IMR-90 (cell line): Measurements from ENCODE around the gene FUT7. TPM values are rescaled to one million over a fixed set of nuclear protein-coding genes. Genes with fewer than 3 reads are reported as not detected.
A peak's percentile ranks its signal among the peaks of the same experiment; 100 is the strongest.

Experiments
- ATAC-seq: fragments of 200-7000 bp; cut with Tn5 transposase; 2 replicates; pipeline ENCODE4 v1.9.1; 2020; ENCODE audit warnings: low read depth, mild to moderate bottlenecking, moderate library complexity
- BruUV-seq: library from RNA; stranded (reverse); fragments of 400-500 nt; replicated peaks from 2 replicates; lab custom pipeline; 2021; lab: Mats Ljungman, UMichigan
- CTCF ChIA-PET: fragments of 300-600 bp; formaldehyde crosslinking; extraction: SDS; loops from one replicate; lab custom pipeline; 2021; ENCODE audit warnings: antibody characterized with exemption; lab: Yijun Ruan, JAX
- POLR2A ChIA-PET: fragments of 300-600 bp; sonication (Branson Sonifier 250); formaldehyde crosslinking; loops from one replicate; lab custom pipeline; 2022; ENCODE audit warnings: antibody characterized with exemption; ENCODE audit not compliant: unreplicated experiment; lab: Charles Lee
- DNase-seq: peaks from one replicate; pipeline ENCODE4 v3.0.0; 2013
- H2AFZ ChIP-seq: replicated peaks from 2 replicates; pipeline ENCODE3; 2013; ENCODE audit warnings: low read length, mild to moderate bottlenecking; ENCODE audit not compliant: poor library complexity
- H2AK5ac ChIP-seq: 2 replicates; pipeline ENCODE4 v1.6.1; 2013; ENCODE audit warnings: low read depth, low read length, inconsistent platforms
- H2AK9ac ChIP-seq: replicated peaks from 2 replicates; pipeline ENCODE3; 2013; ENCODE audit warnings: mild to moderate bottlenecking, low read depth, low read length, moderate library complexity; ENCODE audit not compliant: poor library complexity
- H2BK120ac ChIP-seq: 2 replicates; pipeline ENCODE4 v1.6.1; 2013; ENCODE audit warnings: low read depth, low read length, inconsistent platforms
- H2BK15ac ChIP-seq: 3 replicates; pipeline ENCODE4 v1.6.1; 2013; ENCODE audit warnings: low read depth, low read length, inconsistent platforms
- H2BK20ac ChIP-seq: 2 replicates; pipeline ENCODE4 v1.6.1; 2013; ENCODE audit warnings: low read depth, mild to moderate bottlenecking, inconsistent platforms, low read length, moderate library complexity
- H2BK5ac ChIP-seq: 2 replicates; pipeline ENCODE4 v1.6.1; 2013; ENCODE audit warnings: mild to moderate bottlenecking, low read depth, low read length, inconsistent platforms; ENCODE audit not compliant: poor library complexity, severe bottlenecking
- H3K14ac ChIP-seq: replicated peaks from 2 replicates; pipeline ENCODE4 v1.6.1; 2013; ENCODE audit warnings: low read depth, low read length, inconsistent platforms
- H3K18ac ChIP-seq: 2 replicates; pipeline ENCODE4 v1.6.1; 2013; ENCODE audit warnings: low read depth, low read length, control low read depth
- H3K23ac ChIP-seq: 2 replicates; pipeline ENCODE4 v1.6.1; 2013; ENCODE audit warnings: low read depth, low read length, inconsistent platforms
- H3K27ac ChIP-seq: 2 replicates; pipeline ENCODE4 v1.5.1; 2013; ENCODE audit warnings: mild to moderate bottlenecking, control low read depth, low read length; ENCODE audit not compliant: insufficient read depth
- H3K27me3 ChIP-seq: 2 replicates; pipeline ENCODE4 v1.6.1; 2013; ENCODE audit warnings: low read length; ENCODE audit not compliant: control insufficient read depth, insufficient read depth
- H3K36me3 ChIP-seq: 2 replicates; pipeline ENCODE4 v1.6.1; 2013; ENCODE audit warnings: low read length, mixed read lengths; ENCODE audit not compliant: control insufficient read depth, insufficient read depth
- H3K4ac ChIP-seq: 2 replicates; pipeline ENCODE4 v1.6.1; 2013; ENCODE audit warnings: low read depth, low read length, inconsistent platforms
- H3K4me1 ChIP-seq: 2 replicates; pipeline ENCODE4 v1.6.1; 2013; ENCODE audit warnings: low read length, mixed read lengths; ENCODE audit not compliant: control insufficient read depth, insufficient read depth
- H3K4me2 ChIP-seq: 2 replicates; pipeline ENCODE4 v1.6.1; 2013; ENCODE audit warnings: low read depth, mild to moderate bottlenecking, control low read depth, low read length, moderate library complexity
- H3K4me3 ChIP-seq: 2 replicates; pipeline ENCODE4 v1.5.1; 2013; ENCODE audit warnings: low read depth, mild to moderate bottlenecking, control low read depth, low read length, moderate library complexity; ENCODE audit not compliant: insufficient read depth
- H3K56ac ChIP-seq: 2 replicates; pipeline ENCODE4 v1.6.1; 2013; ENCODE audit warnings: low read length, inconsistent platforms; ENCODE audit not compliant: insufficient read depth; ENCODE audit errors: extremely low read depth
- H3K79me1 ChIP-seq, 2 experiments: 2 replicates each; pipeline ENCODE4 v1.6.1; 2013; ENCODE audit warnings: low read length in 2 of 2, inconsistent platforms in 1 of 2, low read depth in 1 of 2
- H3K9ac ChIP-seq: 2 replicates; pipeline ENCODE4 v1.6.1; 2013; ENCODE audit warnings: low read depth, low read length, control low read depth
- H3K9me1 ChIP-seq: 2 replicates; pipeline ENCODE4 v1.6.1; 2013; ENCODE audit warnings: low read length, inconsistent platforms; ENCODE audit not compliant: insufficient read depth
- H3K9me3 ChIP-seq: 2 replicates; pipeline ENCODE4 v1.6.1; 2013; ENCODE audit warnings: low read length; ENCODE audit not compliant: control insufficient read depth, insufficient read depth
- H4K20me1 ChIP-seq: 2 replicates; pipeline ENCODE4 v1.6.1; 2013; ENCODE audit warnings: low read length, inconsistent platforms; ENCODE audit not compliant: insufficient read depth
- H4K5ac ChIP-seq: 2 replicates; pipeline ENCODE4 v1.6.1; 2013; ENCODE audit warnings: mild to moderate bottlenecking, low read depth, low read length, control low read depth
- H4K8ac ChIP-seq, 2 experiments: 2 replicates each; pipeline ENCODE4 v1.6.1; 2013; ENCODE audit warnings: low read depth in 2 of 2, low read length in 2 of 2, control low read depth in 1 of 2, inconsistent platforms in 1 of 2
- H4K91ac ChIP-seq: 2 replicates; pipeline ENCODE4 v1.6.1; 2013; ENCODE audit warnings: low read depth, low read length, inconsistent platforms; ENCODE audit not compliant: insufficient read depth
- MXI1 ChIP-seq: IDR thresholded peaks from 2 replicates; pipeline ENCODE4 v1.6.1; 2012; ENCODE audit warnings: low read depth, mild to moderate bottlenecking, low read length, moderate library complexity, borderline replicate concordance
- POLR2A ChIP-seq: IDR thresholded peaks from 2 replicates; pipeline ENCODE4 v1.6.1; 2012; ENCODE audit warnings: mild to moderate bottlenecking, low read depth, low read length
- WGBS, 2 experiments: methylation state at CpG; one replicate each; pipeline versions ENCODE4 v1.1.5 to v1.1.7; 2013; ENCODE audit warnings: missing lambda C conversion rate in 2 of 2; ENCODE audit not compliant: insufficient read length in 1 of 2; ENCODE audit errors: extremely low coverage in 2 of 2; 5-methylcytosine and 5-hydroxymethylcytosine counted together
- dilution Hi-C: fragments of 300-500 bp; cut with HindIII; formaldehyde crosslinking; loops from one replicate; pipeline ENCODE4 v1.14.3; 2018; ENCODE audit warnings: low sequenced_read_pairs; ENCODE audit not compliant: unreplicated experiment
- in situ Hi-C: fragments of 300-500 bp; cut with MboI; formaldehyde crosslinking; loops from 3 replicates; pipeline ENCODE4 v1.14.3; 2019; ENCODE audit warnings: low sequenced_read_pairs, inconsistent platforms, mixed read lengths
- intact Hi-C: fragments of 100-400 bp; cut with micrococcal nuclease; formaldehyde crosslinking; loops from 2 replicates; pipeline ENCODE4 v1.10.0; 2022
- polyA plus RNA-seq, 3 experiments: library from polyadenylated mRNA; depleted of rRNA; stranded (reverse); fragments of >200 nt; gene quantifications; 2 replicates each; pipeline ENCODE4 v1.2.3, GENCODE V29; 2012; ENCODE audit warnings: low replicate concordance in 1 of 3
- total RNA-seq: library from RNA; depleted of rRNA; stranded (reverse); fragments of >200 nt; gene quantifications from 2 replicates; pipeline ENCODE4 v1.2.3, GENCODE V29; 2012
- TF ChIP-seq, protein P1 (sequence below): fragments of 150-350 bp; IDR thresholded peaks from 2 replicates; pipeline ENCODE4 v1.6.1; 2016; ENCODE audit warnings: low read depth, mild to moderate bottlenecking, low read length, moderate library complexity, borderline replicate concordance

FUT7 gene
- total and polyA plus RNA-seq, 2 of the 4 experiments (the other 2 are of a cell fraction) = not detected

DNA sequence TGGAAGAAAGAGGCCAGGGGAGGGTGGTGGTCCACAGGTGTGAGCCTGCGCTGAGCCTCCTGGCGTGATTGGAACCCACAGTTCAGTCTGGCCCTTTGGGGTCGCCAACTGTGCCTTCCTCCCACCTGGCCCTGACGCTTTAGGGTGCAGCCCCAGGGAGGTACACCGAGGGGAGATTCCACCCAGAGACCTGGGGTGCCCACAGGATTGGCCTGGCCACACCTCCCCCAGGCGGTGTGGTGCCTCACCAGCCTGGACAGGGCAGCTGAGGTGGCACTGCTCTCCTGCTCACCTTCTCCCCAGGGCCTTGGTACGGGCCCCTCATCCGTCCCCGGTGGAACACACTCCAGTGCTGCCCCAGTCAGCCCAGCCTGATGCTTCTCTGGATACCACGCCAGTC lies 34.5 kb downstream of the FUT7 start:
- in situ Hi-C loops = no loop called here
- POLR2A ChIA-PET = no interaction called here
- CTCF ChIA-PET = interaction anchor here (1.0 kb wide), 1 partner anchor 49 kb away, joined by 3 read pairs; no protein-coding TSS in a partner anchor

More for the DNA sequence above, 34.5 kb downstream of the FUT7 start:
- H3K4ac ChIP-seq = peak overlapping the region; percentile 20; the same call in 1 of the 2 replicates
- H3K9me3 ChIP-seq = no peaks in the 10 kb centered on the region
- BruUV-seq = no TSS peak
- no peak overlapping the region for H3K56ac ChIP-seq
- H4K20me1 ChIP-seq = no peaks in the 10 kb centered on the region; the same call in 1 of the 2 replicates
- no peak overlapping the region for H3K27ac ChIP-seq
- H3K4me2 ChIP-seq = no peak overlapping the region
- no peak overlapping the region for H2BK120ac ChIP-seq
- H3K27me3 ChIP-seq = no peaks in the 10 kb centered on the region
- H2AFZ ChIP-seq = no peak overlapping the region
- no peak overlapping the region for H4K8ac ChIP-seq
- no peak overlapping the region for H2BK5ac ChIP-seq
- peaks cover 6 to 16% of the 10 kb centered on the region in 2 experiments; a peak in 3 of 4 replicates for H3K79me1 ChIP-seq
- H4K91ac ChIP-seq = no peak overlapping the region
- H2BK15ac ChIP-seq = no peak overlapping the region
- no peak overlapping the region for H2BK20ac ChIP-seq
- dilution Hi-C loops = no loop called here
- ATAC-seq (no peak), DNase-seq (no peak)
- intact Hi-C loops = no loop called here
- H3K4me3 ChIP-seq = no peak overlapping the region
- peaks cover 8% of the 10 kb centered on the region for H3K9me1 ChIP-seq
- peaks cover 5% of the 10 kb centered on the region; the same call in 1 of the 2 replicates for H3K36me3 ChIP-seq
- no peak overlapping the region for H3K14ac ChIP-seq
- H3K18ac ChIP-seq = no peak overlapping the region
- H4K5ac ChIP-seq = no peak overlapping the region; the same call in 1 of the 2 replicates
- H3K9ac ChIP-seq = no peak overlapping the region
- H3K4me1 ChIP-seq = peaks cover 23% of the 10 kb centered on the region
- no peak overlapping the region for H2AK9ac ChIP-seq
- TF ChIP-seq MXI1 (no peak), POLR2A (no peak)
- TF ChIP-seq, protein P1, sequence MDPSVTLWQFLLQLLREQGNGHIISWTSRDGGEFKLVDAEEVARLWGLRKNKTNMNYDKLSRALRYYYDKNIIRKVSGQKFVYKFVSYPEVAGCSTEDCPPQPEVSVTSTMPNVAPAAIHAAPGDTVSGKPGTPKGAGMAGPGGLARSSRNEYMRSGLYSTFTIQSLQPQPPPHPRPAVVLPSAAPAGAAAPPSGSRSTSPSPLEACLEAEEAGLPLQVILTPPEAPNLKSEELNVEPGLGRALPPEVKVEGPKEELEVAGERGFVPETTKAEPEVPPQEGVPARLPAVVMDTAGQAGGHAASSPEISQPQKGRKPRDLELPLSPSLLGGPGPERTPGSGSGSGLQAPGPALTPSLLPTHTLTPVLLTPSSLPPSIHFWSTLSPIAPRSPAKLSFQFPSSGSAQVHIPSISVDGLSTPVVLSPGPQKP = no peak
- no peak overlapping the region for H3K23ac ChIP-seq
- 90% methylated on average over 6 of the region's 10 CpGs; no CpG with 5 or more reads in 1 of the 2 experiments for WGBS, 2 experiments
- H2AK5ac ChIP-seq = no peak overlapping the region; the same call in 1 of the 2 replicates
